ENCODE measurements around the gene ZFP36L2. TPM values are rescaled to one million over a fixed set of nuclear protein-coding genes. Genes with fewer than 3 reads are reported as not detected.
A peak's percentile ranks its signal among the peaks of the same experiment; 100 is the strongest.

The ZFP36L2 gene
- total and polyA plus RNA-seq, 9 of the 15 experiments (the other 6 are each of a cell fraction or from before 2014, with no cell fraction given): 4.1 to 60.6 (median 20.3) TPM

- TF ChIP-seq BCLAF1 (IDR thresholded peaks at IDR 0.05; ENCODE audit: borderline replicate concordance in 1 of 2, control insufficient read depth in 1 of 2, low read depth in 2 of 2, low read length in 1 of 2) (no peak), EGR1 (conservative IDR thresholded peaks at IDR 0.05) (no peak), SMAD1 (IDR thresholded peaks at IDR 0.05; ENCODE audit: low read depth, low read length, partially characterized antibody) (no peak), TFAM (CRISPR knock-in tag; conservative IDR thresholded peaks at IDR 0.05) (no peak), RUNX1 (IDR thresholded peaks at IDR 0.05; ENCODE audit: low read depth) (no peak), SMARCE1 (IDR thresholded peaks at IDR 0.05) (peak; percentile 64; the same call in 1 of the 2 replicates), ZNF699 (CRISPR knock-in tag; IDR thresholded peaks at IDR 0.05; ENCODE audit: insufficient replicate concordance) (no peak), HMG20A (CRISPR knock-in tag; conservative IDR thresholded peaks at IDR 0.05) (no peak), SIN3A (IDR thresholded peaks at IDR 0.05; ENCODE audit: borderline replicate concordance in 2 of 2, control insufficient read depth in 1 of 2, low read depth in 2 of 2, low read length in 2 of 2) (no peak), DEAF1 (CRISPR knock-in tag; IDR thresholded peaks at IDR 0.05) (no peak), ETV6 (IDR thresholded peaks at IDR 0.05; ENCODE audit: borderline replicate concordance in 1 of 2, low read depth in 2 of 2, low read length in 1 of 2) (no peak), ETV6 (CRISPR knock-in tag; IDR thresholded peaks at IDR 0.05; ENCODE audit: borderline replicate concordance) (no peak), ARNT (IDR thresholded peaks at IDR 0.05) (no peak), HEY1 (CRISPR knock-in tag; IDR thresholded peaks at IDR 0.05; ENCODE audit: borderline replicate concordance) (no peak), GTF2A2 (tag; IDR thresholded peaks at IDR 0.05) (no peak), HDAC6 (IDR thresholded peaks at IDR 0.05; ENCODE audit: low read depth, low read length) (no peak), MECOM (CRISPR knock-in tag; IDR thresholded peaks at IDR 0.05) (no peak), ZZZ3 (IDR thresholded peaks at IDR 0.05) (no peak)
- TF ChIP-seq, protein P1, sequence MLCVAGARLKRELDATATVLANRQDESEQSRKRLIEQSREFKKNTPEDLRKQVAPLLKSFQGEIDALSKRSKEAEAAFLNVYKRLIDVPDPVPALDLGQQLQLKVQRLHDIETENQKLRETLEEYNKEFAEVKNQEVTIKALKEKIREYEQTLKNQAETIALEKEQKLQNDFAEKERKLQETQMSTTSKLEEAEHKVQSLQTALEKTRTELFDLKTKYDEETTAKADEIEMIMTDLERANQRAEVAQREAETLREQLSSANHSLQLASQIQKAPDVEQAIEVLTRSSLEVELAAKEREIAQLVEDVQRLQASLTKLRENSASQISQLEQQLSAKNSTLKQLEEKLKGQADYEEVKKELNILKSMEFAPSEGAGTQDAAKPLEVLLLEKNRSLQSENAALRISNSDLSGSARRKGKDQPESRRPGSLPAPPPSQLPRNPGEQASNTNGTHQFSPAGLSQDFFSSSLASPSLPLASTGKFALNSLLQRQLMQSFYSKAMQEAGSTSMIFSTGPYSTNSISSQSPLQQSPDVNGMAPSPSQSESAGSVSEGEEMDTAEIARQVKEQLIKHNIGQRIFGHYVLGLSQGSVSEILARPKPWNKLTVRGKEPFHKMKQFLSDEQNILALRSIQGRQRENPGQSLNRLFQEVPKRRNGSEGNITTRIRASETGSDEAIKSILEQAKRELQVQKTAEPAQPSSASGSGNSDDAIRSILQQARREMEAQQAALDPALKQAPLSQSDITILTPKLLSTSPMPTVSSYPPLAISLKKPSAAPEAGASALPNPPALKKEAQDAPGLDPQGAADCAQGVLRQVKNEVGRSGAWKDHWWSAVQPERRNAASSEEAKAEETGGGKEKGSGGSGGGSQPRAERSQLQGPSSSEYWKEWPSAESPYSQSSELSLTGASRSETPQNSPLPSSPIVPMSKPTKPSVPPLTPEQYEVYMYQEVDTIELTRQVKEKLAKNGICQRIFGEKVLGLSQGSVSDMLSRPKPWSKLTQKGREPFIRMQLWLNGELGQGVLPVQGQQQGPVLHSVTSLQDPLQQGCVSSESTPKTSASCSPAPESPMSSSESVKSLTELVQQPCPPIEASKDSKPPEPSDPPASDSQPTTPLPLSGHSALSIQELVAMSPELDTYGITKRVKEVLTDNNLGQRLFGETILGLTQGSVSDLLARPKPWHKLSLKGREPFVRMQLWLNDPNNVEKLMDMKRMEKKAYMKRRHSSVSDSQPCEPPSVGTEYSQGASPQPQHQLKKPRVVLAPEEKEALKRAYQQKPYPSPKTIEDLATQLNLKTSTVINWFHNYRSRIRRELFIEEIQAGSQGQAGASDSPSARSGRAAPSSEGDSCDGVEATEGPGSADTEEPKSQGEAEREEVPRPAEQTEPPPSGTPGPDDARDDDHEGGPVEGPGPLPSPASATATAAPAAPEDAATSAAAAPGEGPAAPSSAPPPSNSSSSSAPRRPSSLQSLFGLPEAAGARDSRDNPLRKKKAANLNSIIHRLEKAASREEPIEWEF (CRISPR knock-in tag; IDR thresholded peaks at IDR 0.05): no peak
Observed at GRCh38 chr2:43174368-43174916, 52.0 kb downstream of the ZFP36L2 start (continued).

Data from K562 (cell line).